Measurements from ENCODE around the gene NEFH. TPM values are rescaled to one million over a fixed set of nuclear protein-coding genes. Genes with fewer than 3 reads are reported as not detected.

Gene NEFH
- total RNA-seq, 1 donor from 2014 or later = 4.2 TPM

- intact Hi-C loops (cut with DNase I) = no loop called here
Observed at GRCh38 chr22:29482253-29482652, 2.2 kb downstream of the NEFH start.

GRCh38 chr22:29482726-29483125 is 2.7 kb downstream of the NEFH start:
- TF ChIP-seq POLR2A (IDR thresholded peaks at IDR 0.05) (no peak), POLR2AphosphoS5 (IDR thresholded peaks at IDR 0.05; ENCODE audit: insufficient read depth in 1 of 2, low read depth in 1 of 2) (no peak), CTCF (IDR thresholded peaks at IDR 0.05) (no peak)

More at GRCh38 chr22:29482253-29482652, 2.2 kb downstream of the NEFH start:
- H3K4me1 ChIP-seq = peaks cover 16% of the 10 kb centered on the region
- H3K9me3 ChIP-seq = no peaks in the 10 kb centered on the region
- no peaks in the 10 kb centered on the region for H3K36me3 ChIP-seq
- H3K4me3 ChIP-seq = no peak overlapping the region
- H3K27ac ChIP-seq = no peak overlapping the region
- DNase-seq (ENCODE audit: extremely low spot score in 2 of 2) = no peak
- TF ChIP-seq CTCF (IDR thresholded peaks at IDR 0.05) (no peak), POLR2A (IDR thresholded peaks at IDR 0.05) (no peak), POLR2AphosphoS5 (IDR thresholded peaks at IDR 0.05; ENCODE audit: insufficient read depth in 1 of 2, low read depth in 1 of 2) (no peak)
- peaks cover 14% of the 10 kb centered on the region for H3K27me3 ChIP-seq

GRCh38 chr22:29483254-29483653 is 3.2 kb downstream of the NEFH start:
- no peaks in the 10 kb centered on the region for H3K36me3 ChIP-seq
- H3K27me3 ChIP-seq = peaks cover 14% of the 10 kb centered on the region
- DNase-seq (ENCODE audit: extremely low spot score in 2 of 2) = no peak
- H3K4me3 ChIP-seq = no peak overlapping the region
- no peak overlapping the region for H3K27ac ChIP-seq
- H3K9me3 ChIP-seq = no peaks in the 10 kb centered on the region
- TF ChIP-seq POLR2AphosphoS5 (IDR thresholded peaks at IDR 0.05; ENCODE audit: insufficient read depth in 1 of 2, low read depth in 1 of 2) = no peak
- no peak for TF ChIP-seq CTCF (IDR thresholded peaks at IDR 0.05)
- no peak for TF ChIP-seq POLR2A (IDR thresholded peaks at IDR 0.05)
- intact Hi-C loops (cut with DNase I) = no loop called here
- H3K4me1 ChIP-seq = peaks cover 16% of the 10 kb centered on the region

More at GRCh38 chr22:29482726-29483125, 2.7 kb downstream of the NEFH start:
- Histone ChIP-seq H3K27ac (no peak overlapping the region), H3K9me3 (no peaks in the 10 kb centered on the region), H3K4me3 (no peak overlapping the region), H3K27me3 (peaks cover 14% of the 10 kb centered on the region), H3K4me1 (peaks cover 16% of the 10 kb centered on the region), H3K36me3 (no peaks in the 10 kb centered on the region)
- DNase-seq (ENCODE audit: extremely low spot score in 2 of 2) = no peak
- intact Hi-C loops (cut with DNase I) = no loop called here

- intact Hi-C loops (cut with DNase I) = no loop called here
- Histone ChIP-seq H3K4me3 (no peak overlapping the region), H3K27me3 (peaks cover 9% of the 10 kb centered on the region), H3K4me1 (peaks cover 16% of the 10 kb centered on the region), H3K9me3 (no peaks in the 10 kb centered on the region), H3K27ac (no peak overlapping the region), H3K36me3 (no peaks in the 10 kb centered on the region)
- no peak for TF ChIP-seq CTCF (IDR thresholded peaks at IDR 0.05)
- no peak for TF ChIP-seq POLR2AphosphoS5 (IDR thresholded peaks at IDR 0.05; ENCODE audit: insufficient read depth in 1 of 2, low read depth in 1 of 2)
- TF ChIP-seq POLR2A (IDR thresholded peaks at IDR 0.05) = no peak
- DNase-seq (ENCODE audit: extremely low spot score in 2 of 2) = no peak
Observed at GRCh38 chr22:29484642-29485041, 4.6 kb downstream of the NEFH start.

GRCh38 chr22:29485448-29485847 is 5.4 kb downstream of the NEFH start:
- intact Hi-C loops (cut with DNase I) = no loop called here

More at GRCh38 chr22:29485448-29485847, 5.4 kb downstream of the NEFH start:
- no peak for DNase-seq (ENCODE audit: extremely low spot score in 2 of 2)
- no peaks in the 10 kb centered on the region for H3K9me3 ChIP-seq
- H3K27me3 ChIP-seq = peaks cover under 1% of the 10 kb centered on the region
- H3K4me3 ChIP-seq = no peak overlapping the region
- peaks cover 8% of the 10 kb centered on the region for H3K4me1 ChIP-seq
- H3K36me3 ChIP-seq = no peaks in the 10 kb centered on the region
- TF ChIP-seq CTCF (IDR thresholded peaks at IDR 0.05) (no peak), POLR2AphosphoS5 (IDR thresholded peaks at IDR 0.05; ENCODE audit: insufficient read depth in 1 of 2, low read depth in 1 of 2) (no peak), POLR2A (IDR thresholded peaks at IDR 0.05) (no peak)
- H3K27ac ChIP-seq = no peak overlapping the region
